AG04449 (cell line): ENCODE measurements around the gene SLAMF1.

Experiments used
- CTCF ChIA-PET: fragments of 350-600 bp; formaldehyde crosslinking; extraction: SDS; loops from one replicate; lab custom pipeline; 2021; ENCODE audit warnings: antibody characterized with exemption; lab: Yijun Ruan, JAX
- POLR2A ChIA-PET: fragments of 400-600, 350-600 bp; formaldehyde crosslinking; extraction: SDS; loops from one replicate; lab custom pipeline; 2020; ENCODE audit warnings: antibody characterized with exemption, inconsistent platforms; lab: Yijun Ruan, JAX
- DNase-seq: peaks from one replicate; pipeline ENCODE4 v3.0.0-alpha.2; 2010; ENCODE audit warnings: low read depth, low spot score
- H3K4me3 ChIP-seq: 2 replicates; pipeline ENCODE4 v1.5.1; 2011; ENCODE audit warnings: low read depth, mild to moderate bottlenecking, control low read depth, low read length
- TF ChIP-seq, protein P1 (sequence below): IDR thresholded peaks from one replicate; pipeline ENCODE4 v1.5.1; 2011; ENCODE audit warnings: mild to moderate bottlenecking, moderate library complexity, low read length, control low read depth, inconsistent platforms; ENCODE audit not compliant: insufficient read depth; ENCODE audit errors: missing control alignments

SLAMF1 gene

GRCh38 chr1:160642281-160642644 lies 4.6 kb downstream of the SLAMF1 start:
- POLR2A ChIA-PET: no interaction called here
- CTCF ChIA-PET: no interaction called here
- DNase-seq: no peak
- TF ChIP-seq, protein P1, sequence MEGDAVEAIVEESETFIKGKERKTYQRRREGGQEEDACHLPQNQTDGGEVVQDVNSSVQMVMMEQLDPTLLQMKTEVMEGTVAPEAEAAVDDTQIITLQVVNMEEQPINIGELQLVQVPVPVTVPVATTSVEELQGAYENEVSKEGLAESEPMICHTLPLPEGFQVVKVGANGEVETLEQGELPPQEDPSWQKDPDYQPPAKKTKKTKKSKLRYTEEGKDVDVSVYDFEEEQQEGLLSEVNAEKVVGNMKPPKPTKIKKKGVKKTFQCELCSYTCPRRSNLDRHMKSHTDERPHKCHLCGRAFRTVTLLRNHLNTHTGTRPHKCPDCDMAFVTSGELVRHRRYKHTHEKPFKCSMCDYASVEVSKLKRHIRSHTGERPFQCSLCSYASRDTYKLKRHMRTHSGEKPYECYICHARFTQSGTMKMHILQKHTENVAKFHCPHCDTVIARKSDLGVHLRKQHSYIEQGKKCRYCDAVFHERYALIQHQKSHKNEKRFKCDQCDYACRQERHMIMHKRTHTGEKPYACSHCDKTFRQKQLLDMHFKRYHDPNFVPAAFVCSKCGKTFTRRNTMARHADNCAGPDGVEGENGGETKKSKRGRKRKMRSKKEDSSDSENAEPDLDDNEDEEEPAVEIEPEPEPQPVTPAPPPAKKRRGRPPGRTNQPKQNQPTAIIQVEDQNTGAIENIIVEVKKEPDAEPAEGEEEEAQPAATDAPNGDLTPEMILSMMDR: no peak
- no peak overlapping the region for H3K4me3 ChIP-seq

- no peak for DNase-seq
- CTCF ChIA-PET: no interaction called here
- no peak overlapping the region for H3K4me3 ChIP-seq
- TF ChIP-seq, protein P1: no peak
- POLR2A ChIA-PET: no interaction called here
These were observed 5.2 kb downstream of the SLAMF1 start for GRCh38 chr1:160641323-160642280.

DNA sequence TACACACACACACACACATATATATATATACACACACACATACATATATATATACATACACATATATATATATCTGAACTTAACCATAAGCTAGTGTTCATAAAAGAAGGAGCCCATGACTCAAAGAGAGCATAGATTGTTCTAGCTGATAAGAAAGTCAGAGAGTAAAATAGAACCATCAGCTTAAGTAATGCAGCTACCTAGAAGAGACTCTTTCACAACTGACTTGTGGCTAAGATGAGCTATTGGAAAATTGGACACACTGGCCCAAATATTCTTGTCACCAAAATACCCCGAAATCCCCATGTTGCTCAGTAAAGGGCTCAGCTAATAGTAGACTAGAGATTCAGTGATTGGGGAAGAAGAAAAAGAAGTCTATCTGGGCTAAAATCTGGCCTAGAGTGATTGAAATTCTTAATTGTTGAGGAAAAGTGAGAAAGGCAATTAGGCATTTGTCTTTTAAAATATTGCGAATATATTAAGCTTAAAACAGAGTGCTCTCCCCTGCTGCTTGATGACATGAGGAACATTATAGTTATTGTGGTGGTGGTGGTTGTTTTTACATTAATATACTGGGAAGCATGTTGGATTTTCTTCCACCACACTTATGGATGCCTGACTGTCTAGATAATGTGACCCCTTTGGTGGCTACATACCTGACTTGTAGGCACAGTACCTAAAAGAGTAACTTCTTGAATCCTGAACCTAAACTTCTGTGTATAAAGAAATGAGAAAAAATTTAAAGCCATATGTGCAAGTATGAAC lies 6.3 kb downstream of the SLAMF1 start:
- CTCF ChIA-PET: no interaction called here
- TF ChIP-seq, protein P1: no peak
- no peak for DNase-seq
- POLR2A ChIA-PET: no interaction called here
- H3K4me3 ChIP-seq: no peak overlapping the region

DNA sequence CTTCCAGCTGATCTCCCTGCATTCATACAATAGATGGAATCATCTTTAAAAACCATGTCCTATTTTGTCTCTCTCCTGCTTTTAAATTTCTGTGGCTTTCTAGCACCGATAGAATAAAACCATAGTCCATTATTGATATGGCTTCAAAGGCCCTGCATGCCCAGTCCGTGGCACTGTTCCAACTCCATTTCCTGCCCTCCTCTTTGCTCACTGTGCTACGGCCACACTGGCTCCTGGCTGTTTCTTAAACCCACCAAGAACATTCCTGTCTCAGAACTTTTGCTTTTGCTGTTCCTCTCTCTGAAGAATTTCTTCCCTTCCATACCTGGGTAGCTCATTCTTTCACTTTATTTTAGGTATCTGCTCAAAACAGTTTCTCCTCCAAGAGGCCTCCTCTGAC lies 7.2 kb downstream of the SLAMF1 start:
- DNase-seq: no peak
- POLR2A ChIA-PET: no interaction called here
- CTCF ChIA-PET: no interaction called here
- TF ChIP-seq, protein P1: no peak
- H3K4me3 ChIP-seq: no peak overlapping the region

GRCh38 chr1:160638926-160639325 lies 7.9 kb downstream of the SLAMF1 start:
- ChIA-PET CTCF (no interaction called here), POLR2A (no interaction called here)
- TF ChIP-seq, protein P1: no peak
- H3K4me3 ChIP-seq: no peak overlapping the region
- DNase-seq: no peak

GRCh38 chr1:160638540-160638857 lies 8.3 kb downstream of the SLAMF1 start:
- CTCF ChIA-PET: no interaction called here
- H3K4me3 ChIP-seq: no peak overlapping the region
- POLR2A ChIA-PET: no interaction called here
- TF ChIP-seq, protein P1: no peak
- no peak for DNase-seq
